NT2/D1 (cell line): Measurements from ENCODE around the gene LEMD2.

Experiments
- SUZ12 ChIP-seq: IDR thresholded peaks from 2 replicates; pipeline ENCODE4 v1.6.1; 2011; ENCODE audit not compliant: insufficient read length, insufficient read depth; ENCODE audit errors: extremely low read depth
- YY1 ChIP-seq: IDR thresholded peaks from 2 replicates; pipeline ENCODE4 v1.6.1; 2011; ENCODE audit not compliant: insufficient read length, insufficient read depth
- ZNF274 ChIP-seq: IDR thresholded peaks from 2 replicates; pipeline ENCODE4 v1.6.1; 2011; ENCODE audit warnings: mild to moderate bottlenecking, low read depth, low read length

GRCh38 chr6:33764036-33764435 lies 24.9 kb downstream of the LEMD2 start:
- TF ChIP-seq SUZ12 (no peak), ZNF274 (no peak), YY1 (no peak)
